HG03045 (cell line): ENCODE data around the gene PNPLA2.

Experiments used
- ATAC-seq: cut with Tn5 transposase; IDR thresholded peaks from one replicate; pipeline ENCODE4 v1.9.1; 2021; ENCODE audit warnings: mild to moderate bottlenecking, moderate library complexity; ENCODE audit not compliant: unreplicated experiment

PNPLA2 gene

GRCh38 chr11:815675-816432 is 2.9 kb upstream of the PNPLA2 start:
- ATAC-seq: no peak

GRCh38 chr11:816433-816779 is 2.3 kb upstream of the PNPLA2 start:
- ATAC-seq: no peak

- ATAC-seq: peak; percentile 63
Observed at GRCh38 chr11:819129-819931, 616 bp downstream of the PNPLA2 start.

GRCh38 chr11:819943-820649 is 1.4 kb downstream of the PNPLA2 start:
- peak; percentile 62 for ATAC-seq

GRCh38 chr11:820655-821511 is 2.2 kb downstream of the PNPLA2 start:
- no peak for ATAC-seq

- no peak for ATAC-seq
Observed at GRCh38 chr11:821512-822371, 3.0 kb downstream of the PNPLA2 start.

GRCh38 chr11:823441-824291 is 5.0 kb downstream of the PNPLA2 start:
- ATAC-seq: no peak

- ATAC-seq: no peak
Observed at GRCh38 chr11:824292-824880, 5.7 kb downstream of the PNPLA2 start.

GRCh38 chr11:824942-825341 is 6.2 kb downstream of the PNPLA2 start:
- ATAC-seq: no peak

GRCh38 chr11:825366-826226 is 6.9 kb downstream of the PNPLA2 start:
- no peak for ATAC-seq

GRCh38 chr11:826227-826621 is 7.5 kb downstream of the PNPLA2 start:
- no peak for ATAC-seq

GRCh38 chr11:826836-827145 is 8.1 kb downstream of the PNPLA2 start:
- no peak for ATAC-seq

GRCh38 chr11:827146-827896 is 8.6 kb downstream of the PNPLA2 start:
- peak; percentile 29 for ATAC-seq

- no peak for ATAC-seq
Observed at GRCh38 chr11:827897-828192, 9.1 kb downstream of the PNPLA2 start, which contains the start of gene CRACR2B. Gene CRACR2B, plus strand, starts transcription at chr11:827919. Its CDS starts 689 bp downstream, at chr11:828608.

GRCh38 chr11:828506-829175 is 9.9 kb downstream of the PNPLA2 start:
- ATAC-seq: no peak

- no peak for ATAC-seq
Observed at GRCh38 chr11:829176-829846, 10.6 kb downstream of the PNPLA2 start.
